Kidney glomerular epithelial cell (primary cell): ENCODE results near the gene PRR15.
"Not testable (repeated sequence)": the region's sequence is repeated elsewhere in the genome, so short reads cannot be mapped to it uniquely, and the experiment has no call there.

Experiments used
- DNase-seq: peaks from one replicate; lab custom pipeline; 2025; lab: John Stamatoyannopoulos, UW

PRR15 gene

GRCh38 chr7:29563590-29564495, at the start of gene PRR15:
Gene PRR15 (plus strand): TSS chr7:29563835. CDS start chr7:29566330, 2,495 bp downstream.
- no peak for DNase-seq

- no peak for DNase-seq
Observed at GRCh38 chr7:29516491-29516890, 47.1 kb upstream of the PRR15 start.

- DNase-seq = no peak
Observed at GRCh38 chr7:29518616-29519015, 45.0 kb upstream of the PRR15 start.

GRCh38 chr7:29523728-29524127, 39.9 kb upstream of the PRR15 start:
- no peak for DNase-seq

GRCh38 chr7:29527505-29528108, 36.0 kb upstream of the PRR15 start:
- DNase-seq = no peak

DNA sequence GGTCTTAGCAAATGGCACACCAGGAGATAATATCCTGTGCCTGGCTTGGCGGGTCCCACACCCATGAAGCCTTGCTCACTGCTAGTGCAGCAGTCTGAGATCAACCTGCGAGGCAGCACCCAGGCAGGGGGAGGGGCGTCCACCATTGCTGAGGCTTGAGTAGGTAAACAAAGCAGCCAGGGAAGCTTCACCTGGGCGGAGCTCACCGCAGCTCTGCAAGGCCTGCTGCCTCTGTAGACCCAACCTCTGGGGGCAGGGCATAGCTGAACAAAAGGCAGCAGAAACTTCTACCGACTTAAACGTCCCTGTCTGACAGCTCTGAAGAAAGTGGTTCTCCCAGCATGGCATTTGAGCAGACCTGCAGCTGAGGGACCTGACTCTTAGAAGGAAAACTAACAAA, 35.1 kb upstream of the PRR15 start:
- DNase-seq = not testable (repeated sequence)

DNA sequence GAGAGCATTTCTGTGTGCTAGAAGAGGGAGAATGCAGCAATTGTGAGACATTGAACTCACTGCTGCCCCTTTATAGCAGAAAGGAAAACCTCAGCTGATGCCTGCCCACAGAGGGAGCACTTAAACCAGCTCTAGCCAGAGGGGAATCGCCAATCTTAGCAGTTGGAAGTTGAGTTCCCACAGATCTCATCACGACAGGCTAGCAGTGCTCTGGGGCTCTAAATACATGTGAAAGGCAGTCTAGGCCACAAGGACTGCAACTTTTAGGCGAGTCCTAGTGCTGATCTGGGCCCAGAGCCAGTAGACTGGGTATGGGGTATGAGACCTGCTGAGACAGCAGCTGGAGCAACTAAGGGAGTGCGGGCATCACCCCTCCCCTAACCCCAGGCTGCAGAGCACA, 25.2 kb upstream of the PRR15 start:
- no peak for DNase-seq

DNA sequence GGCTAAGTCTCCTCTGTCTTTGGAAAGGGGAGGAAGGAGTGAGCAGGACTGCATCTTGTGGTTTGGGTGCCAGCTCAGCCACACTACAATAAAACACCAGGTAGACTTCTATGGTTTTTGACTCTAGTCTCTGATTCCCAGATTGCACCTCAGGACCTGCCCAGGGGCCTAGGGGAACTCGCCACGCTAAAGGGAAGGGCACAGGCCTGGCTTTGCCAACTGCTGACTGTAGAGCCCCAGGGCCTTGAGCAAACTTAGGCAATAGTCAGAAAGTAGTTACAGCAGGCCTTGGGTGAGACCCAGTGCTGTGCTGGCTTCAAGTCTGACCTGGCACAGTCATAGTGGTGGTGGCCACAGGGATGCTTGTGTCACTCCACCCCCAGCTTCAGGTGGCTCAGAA, 24.2 kb upstream of the PRR15 start:
- no peak for DNase-seq

- DNase-seq = no peak
Observed at GRCh38 chr7:29547421-29547820, 16.2 kb upstream of the PRR15 start.

DNA sequence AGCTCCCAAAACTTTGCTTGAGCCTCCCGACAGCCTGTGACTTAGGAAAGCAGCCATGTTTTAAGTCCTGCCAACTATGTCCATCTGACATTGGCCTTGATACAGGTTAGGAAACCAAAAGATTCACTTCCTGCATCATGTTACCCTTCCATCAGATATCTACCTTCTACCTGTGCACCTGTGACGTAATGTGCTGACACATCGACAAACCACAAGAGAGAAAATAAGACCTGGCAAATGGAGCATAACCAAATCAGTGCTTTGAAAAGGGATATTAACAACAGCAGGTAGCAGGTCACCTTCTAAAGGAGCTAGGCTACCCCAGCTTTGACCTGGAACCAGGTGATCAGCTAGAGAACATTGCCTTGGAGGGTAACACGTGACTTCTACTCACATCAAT, 14.8 kb upstream of the PRR15 start:
- DNase-seq = no peak

DNA sequence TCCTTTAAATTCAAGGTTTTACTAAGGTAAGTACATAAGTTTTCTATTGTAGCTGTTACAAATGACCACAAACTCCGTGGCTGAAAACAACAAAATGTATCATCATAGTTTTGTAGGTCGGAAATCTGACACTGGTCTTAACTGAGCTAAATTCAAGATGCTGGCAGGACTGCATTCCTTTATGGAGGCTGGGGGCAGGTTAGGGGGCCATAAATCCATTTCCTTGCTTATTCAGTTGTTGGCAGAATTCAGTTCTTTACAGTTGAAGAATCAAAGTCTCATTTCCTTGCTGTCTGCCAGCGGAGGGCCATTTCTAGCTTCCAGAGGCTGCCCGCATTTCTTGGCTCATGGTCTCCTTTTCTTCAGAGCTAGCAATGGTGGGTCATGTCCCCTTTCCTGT, 11.2 kb upstream of the PRR15 start:
- DNase-seq = no peak

- DNase-seq = no peak
Observed at GRCh38 chr7:29555061-29555460, 8.6 kb upstream of the PRR15 start.

DNA sequence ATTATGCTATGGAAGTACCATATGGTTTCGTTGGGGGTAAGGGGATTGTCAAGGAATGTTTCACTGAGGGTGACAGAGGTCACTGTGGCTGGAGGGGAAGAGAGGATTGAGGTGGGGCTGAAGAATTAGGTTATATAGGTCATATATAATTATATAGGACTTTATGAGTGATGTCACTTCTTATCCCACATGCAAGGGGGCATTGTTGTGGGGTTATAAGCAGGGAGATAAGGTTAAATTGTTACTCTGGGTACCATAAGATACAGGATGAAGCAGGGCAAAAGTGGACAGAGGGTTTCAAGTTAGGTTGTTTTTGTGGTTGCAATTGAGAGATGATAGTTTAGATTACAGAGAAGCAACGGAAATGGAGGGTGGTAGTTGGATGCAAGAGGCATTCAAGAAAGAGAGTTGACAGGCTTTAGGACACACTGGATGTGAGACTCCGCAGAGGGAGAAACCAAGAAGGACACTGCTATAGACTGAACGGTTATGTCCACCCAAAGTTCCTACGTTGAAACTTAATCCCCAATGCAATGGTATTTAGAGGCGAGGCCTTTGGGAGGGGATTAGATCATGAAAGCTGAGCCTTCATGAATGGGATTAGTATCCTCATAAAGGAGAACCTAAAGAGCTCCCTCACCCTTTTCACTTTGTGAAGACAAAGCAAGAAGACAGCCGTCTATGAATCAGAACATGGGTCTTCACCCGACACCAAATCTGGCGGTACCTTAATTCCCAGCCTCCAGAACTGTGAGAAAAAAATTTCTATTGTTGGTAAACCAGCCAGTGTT, 7.0 kb upstream of the PRR15 start:
- DNase-seq = no peak

GRCh38 chr7:29557954-29558353, 5.7 kb upstream of the PRR15 start:
- no peak for DNase-seq

DNA sequence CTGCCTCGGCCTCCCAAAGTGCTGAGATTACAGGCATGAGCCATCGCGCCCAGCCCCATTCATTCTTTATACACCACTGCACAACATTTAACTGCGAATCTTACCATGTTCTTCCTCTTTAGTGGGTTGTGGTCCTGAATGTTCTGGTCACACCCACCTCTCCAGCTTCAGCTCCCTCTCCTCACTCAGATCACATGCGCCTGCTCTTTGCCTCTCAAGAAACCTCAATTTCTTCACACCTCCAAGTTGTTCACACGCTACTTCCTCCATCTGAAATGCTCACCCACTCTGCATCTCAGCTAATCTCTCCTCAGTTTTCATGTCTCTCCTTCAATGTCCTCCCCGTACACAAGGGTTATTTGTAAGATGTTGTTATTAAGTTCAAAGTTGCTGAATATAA, 2.4 kb upstream of the PRR15 start:
- no peak for DNase-seq

DNA sequence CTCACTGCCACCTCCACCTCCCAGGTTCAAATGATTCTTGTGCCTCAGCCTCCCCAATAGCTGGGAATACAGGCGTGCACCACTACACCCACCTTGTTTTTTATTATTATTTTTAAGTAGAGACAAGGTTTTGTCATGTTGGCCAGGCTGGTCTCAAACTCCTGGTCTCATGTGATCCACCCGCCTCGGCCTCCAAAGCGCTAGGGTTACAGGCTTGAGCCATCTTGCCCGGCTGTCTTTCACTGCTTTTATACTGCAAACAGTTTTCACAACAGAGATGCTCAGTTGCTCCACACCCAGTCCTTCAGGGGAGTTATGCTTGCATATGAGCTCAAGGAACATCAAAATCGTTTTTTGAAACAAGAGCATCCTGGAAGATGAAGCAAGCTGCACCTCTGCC, 1.3 kb upstream of the PRR15 start:
- no peak for DNase-seq

GRCh38 chr7:29564496-29565223, 1.0 kb downstream of the PRR15 start:
- DNase-seq = peak; percentile 28

DNA sequence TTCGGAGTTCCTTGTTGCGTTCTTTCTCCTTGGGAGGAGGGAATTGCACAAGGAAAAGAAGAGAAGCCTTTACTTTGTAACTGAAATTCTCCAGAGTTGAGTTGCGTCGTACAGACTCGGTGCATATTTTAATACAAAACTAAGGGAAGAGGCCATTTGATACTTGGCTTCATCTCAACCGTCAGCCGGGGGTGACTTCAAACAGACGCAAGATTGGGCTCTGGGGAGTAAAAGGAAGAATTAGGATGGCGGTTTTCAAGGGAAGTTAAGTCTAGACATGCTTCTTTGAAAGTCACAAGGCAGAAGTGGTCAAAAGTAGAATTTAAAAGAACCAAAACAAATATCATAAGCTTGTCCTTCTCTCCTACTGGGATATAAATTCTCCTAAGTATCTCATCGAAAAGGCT, 1.6 kb downstream of the PRR15 start:
- DNase-seq = no peak

DNA sequence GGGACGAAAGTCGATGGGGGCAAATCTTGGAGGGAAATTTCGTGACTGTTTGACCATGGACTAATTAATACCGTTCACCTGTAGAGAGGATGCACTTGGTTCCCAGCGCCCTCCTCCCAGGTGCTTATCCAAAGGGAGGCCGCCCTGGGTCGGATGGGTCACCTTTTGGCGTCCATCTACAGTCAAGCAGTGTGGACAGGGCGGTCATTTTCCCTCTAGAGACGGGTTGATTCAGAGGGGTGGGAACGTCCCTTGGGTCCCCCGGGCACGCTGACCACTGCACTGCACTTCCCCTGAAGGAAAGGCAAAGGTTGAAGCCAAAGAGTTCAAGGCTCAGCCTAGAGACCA, 2.0 kb downstream of the PRR15 start:
- DNase-seq = no peak

DNA sequence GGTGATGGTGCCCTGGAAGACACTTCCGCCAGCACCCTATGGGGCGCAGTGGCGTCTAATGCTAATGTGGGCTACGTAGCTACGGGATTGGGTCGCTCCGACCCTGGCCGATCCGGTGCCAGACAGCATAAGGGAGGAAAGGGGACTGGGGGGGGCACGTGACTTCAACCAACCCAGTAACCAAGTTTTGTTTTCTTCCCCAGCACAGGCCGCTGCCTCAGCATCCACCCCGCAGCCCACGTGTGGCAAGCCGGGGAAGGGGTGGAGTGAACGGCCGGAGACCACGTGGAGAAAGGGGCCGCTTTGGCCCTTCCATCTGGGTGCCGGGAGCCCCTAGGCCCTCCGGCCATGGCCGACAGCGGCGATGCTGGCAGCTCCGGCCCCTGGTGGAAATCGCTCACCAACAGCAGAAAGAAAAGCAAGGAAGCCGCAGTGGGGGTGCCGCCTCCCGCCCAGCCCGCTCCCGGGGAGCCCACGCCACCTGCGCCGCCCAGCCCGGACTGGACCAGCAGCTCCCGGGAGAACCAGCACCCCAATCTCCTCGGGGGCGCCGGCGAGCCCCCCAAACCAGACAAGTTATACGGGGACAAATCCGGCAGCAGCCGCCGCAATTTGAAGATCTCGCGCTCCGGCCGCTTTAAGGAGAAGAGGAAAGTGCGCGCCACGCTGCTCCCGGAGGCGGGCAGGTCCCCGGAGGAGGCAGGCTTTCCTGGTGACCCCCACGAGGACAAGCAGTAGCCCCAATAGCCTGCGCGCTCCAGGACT, 2.5 kb downstream of the PRR15 start:
- no peak for DNase-seq

DNA sequence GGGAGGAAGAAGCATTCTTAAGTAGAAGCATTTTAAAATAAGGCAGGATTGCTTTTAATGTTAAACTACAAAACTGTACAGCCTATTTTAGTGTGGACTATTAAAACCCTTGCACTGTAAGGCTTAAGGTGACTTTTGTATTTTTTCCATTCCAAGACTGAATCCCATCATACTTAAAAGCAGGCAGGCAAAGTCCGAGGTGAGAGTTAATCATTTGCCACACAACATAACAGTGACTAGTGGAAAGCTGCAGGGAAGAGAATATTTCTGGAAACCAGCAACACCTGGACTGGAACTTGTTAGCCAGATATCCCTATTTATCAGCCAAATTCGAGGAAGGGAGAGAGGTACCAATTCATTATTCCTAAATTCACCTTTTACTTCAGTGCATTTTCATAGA, 3.5 kb downstream of the PRR15 start:
- peak; percentile 3 for DNase-seq
